Psoas muscle (tissue), 8 donors: ENCODE data around the gene TCEA2. TPM values are rescaled to one million over a fixed set of nuclear protein-coding genes. Genes with fewer than 3 reads are reported as not detected.

ENCODE experiments used
- ATAC-seq, 4 donors: fragments of 200-7000 bp; cut with Tn5 transposase; one replicate each; pipeline ENCODE4 v1.9.1; 2020; ENCODE audit warnings: moderate library complexity in 3 of 4, mild to moderate bottlenecking in 2 of 4
- DNase-seq, 2 donors: peaks; one replicate each; pipeline ENCODE4 v3.0.0-alpha.2; 2020
- H3K27ac ChIP-seq: fragments of 200-600 bp; one replicate; pipeline ENCODE4 v1.8.0; 2022
- H3K27me3 ChIP-seq, 3 donors: fragments of 200-600 bp in 1 of 3; one replicate each; pipeline versions ENCODE4 v1.6.1 to v1.8.0; 2013 to 2022; ENCODE audit warnings: low read length in 2 of 3, mild to moderate bottlenecking in 2 of 3, moderate library complexity in 1 of 3; ENCODE audit not compliant: insufficient read depth in 3 of 3
- H3K36me3 ChIP-seq, 2 donors: fragments of 200-600 bp in 1 of 2; one replicate each; pipeline versions ENCODE4 v1.6.1 to v1.8.0; 2013 to 2022; ENCODE audit warnings: low read depth in 1 of 2, mild to moderate bottlenecking in 1 of 2, moderate library complexity in 1 of 2; ENCODE audit not compliant: insufficient read depth in 1 of 2
- H3K4me1 ChIP-seq: fragments of 200-600 bp; one replicate; pipeline ENCODE4 v1.8.0; 2022
- H3K4me3 ChIP-seq: fragments of 200-600 bp; one replicate; pipeline ENCODE4 v1.8.0; 2022; ENCODE audit warnings: mild to moderate bottlenecking
- H3K9me3 ChIP-seq: fragments of 200-600 bp; one replicate; pipeline ENCODE4 v1.8.0; 2022
- WGBS, 3 donors: extraction: QIAGEN DNeasy Blood & Tissue Kit; methylation state at CpG; one replicate each; pipeline versions ENCODE4 v1.1.6 to v1.1.7; 2013; 5-methylcytosine and 5-hydroxymethylcytosine counted together
- intact Hi-C, 2 donors: fragments of 100-400 bp; cut with DNase I; formaldehyde crosslinking; loops; one replicate each; pipeline versions ENCODE4 v1.11.0 to v1.14.2; 2022
- polyA plus RNA-seq, 3 donors: library from polyadenylated mRNA; stranded (reverse); fragments of 200-250 nt; gene quantifications; one replicate each; pipeline ENCODE4 v1.2.3, GENCODE V29; 2013
- total RNA-seq, 4 donors: library from RNA; stranded (reverse); fragmentation: NEBNext Ultra II Directional in 2 of 4; extraction: Animal tissue kit (Norgen Biotek cat#: 25700) in 2 of 4; gene quantifications; one replicate each; pipeline versions ENCODE4 v1.2.1 to v1.2.4, GENCODE V29; 2021 to 2023
- TF ChIP-seq, protein P1 (sequence below): fragments of 200-600 bp; IDR thresholded peaks from one replicate; pipeline ENCODE4 v1.8.0; 2022; ENCODE audit warnings: antibody characterized with exemption
- donor health status: healthy with polysubstance abuse.
- donor health status: DM: no; HTN: no; CAD: no; lungs with moderate emphysema.
- donor health status: Bipolar disorder and iron deficiency.
- donor health status: healthy.
- donor health status: DM: yes; HTN: yes; CAD: no.
- donor health status: DM: no; HTN: no; CAD: no.
- donor health status: DM: no; HTN: no; CAD: no.
- donor health status: DM: yes; HTN: yes; CAD: no.

The TCEA2 gene
- total and polyA plus RNA-seq, 7 donors = 15.1 to 43.4 (median 30.2) TPM

GRCh38 chr20:64095927-64096326 is 32.9 kb downstream of the TCEA2 start:
- Histone ChIP-seq H3K27me3 (peaks cover 0 to 27% (median 6%) of the 10 kb centered on the region in 3 donors), H3K4me3 (no peak overlapping the region), H3K27ac (no peak overlapping the region), H3K36me3 (no peaks in the 10 kb centered on the region), H3K9me3 (no peaks in the 10 kb centered on the region), H3K4me1 (no peaks in the 10 kb centered on the region)
- ATAC-seq (no peak), DNase-seq (no peak)
- TF ChIP-seq, protein P1, sequence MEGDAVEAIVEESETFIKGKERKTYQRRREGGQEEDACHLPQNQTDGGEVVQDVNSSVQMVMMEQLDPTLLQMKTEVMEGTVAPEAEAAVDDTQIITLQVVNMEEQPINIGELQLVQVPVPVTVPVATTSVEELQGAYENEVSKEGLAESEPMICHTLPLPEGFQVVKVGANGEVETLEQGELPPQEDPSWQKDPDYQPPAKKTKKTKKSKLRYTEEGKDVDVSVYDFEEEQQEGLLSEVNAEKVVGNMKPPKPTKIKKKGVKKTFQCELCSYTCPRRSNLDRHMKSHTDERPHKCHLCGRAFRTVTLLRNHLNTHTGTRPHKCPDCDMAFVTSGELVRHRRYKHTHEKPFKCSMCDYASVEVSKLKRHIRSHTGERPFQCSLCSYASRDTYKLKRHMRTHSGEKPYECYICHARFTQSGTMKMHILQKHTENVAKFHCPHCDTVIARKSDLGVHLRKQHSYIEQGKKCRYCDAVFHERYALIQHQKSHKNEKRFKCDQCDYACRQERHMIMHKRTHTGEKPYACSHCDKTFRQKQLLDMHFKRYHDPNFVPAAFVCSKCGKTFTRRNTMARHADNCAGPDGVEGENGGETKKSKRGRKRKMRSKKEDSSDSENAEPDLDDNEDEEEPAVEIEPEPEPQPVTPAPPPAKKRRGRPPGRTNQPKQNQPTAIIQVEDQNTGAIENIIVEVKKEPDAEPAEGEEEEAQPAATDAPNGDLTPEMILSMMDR = no peak
- intact Hi-C loops = no loop called here
- 82 to 86% (median 84%) methylated on average over 11 of the region's 11 CpGs for WGBS, 3 donors

DNA sequence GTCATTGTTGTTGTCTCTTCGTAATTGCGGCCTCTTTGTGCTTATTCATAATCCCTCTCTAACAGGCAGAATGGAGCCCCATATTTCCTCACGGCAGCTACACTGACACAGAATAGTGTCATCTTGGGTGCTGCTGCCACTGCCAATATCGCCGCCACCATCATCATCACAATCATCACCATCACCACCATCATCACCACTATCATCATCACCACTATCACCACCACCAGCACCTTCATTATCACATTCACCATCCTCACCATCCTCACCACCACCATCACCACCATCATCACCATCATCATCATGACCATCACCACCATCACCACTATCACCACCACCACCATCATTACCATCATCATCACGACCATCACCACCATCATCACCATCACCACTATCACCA is 33.5 kb downstream of the TCEA2 start:
- Histone ChIP-seq H3K4me3 (no peak overlapping the region), H3K27ac (no peak overlapping the region), H3K4me1 (no peaks in the 10 kb centered on the region), H3K9me3 (no peaks in the 10 kb centered on the region), H3K27me3 (peaks cover 0 to 33% (median 8%) of the 10 kb centered on the region in 3 donors), H3K36me3 (no peaks in the 10 kb centered on the region)
- ATAC-seq (no peak), DNase-seq (no peak)
- WGBS, 3 donors = 74 to 82% (median 76%) methylated on average over 6 of the region's 6 CpGs
- TF ChIP-seq, protein P1 = no peak
- intact Hi-C loops = no loop called here

GRCh38 chr20:64098471-64099013 is 35.5 kb downstream of the TCEA2 start:
- H3K36me3 ChIP-seq = no peaks in the 10 kb centered on the region
- intact Hi-C loops = no loop called here
- TF ChIP-seq, protein P1 = no peak
- H3K9me3 ChIP-seq = no peaks in the 10 kb centered on the region
- peaks cover 4% of the 10 kb centered on the region for H3K4me1 ChIP-seq
- DNase-seq (no peak), ATAC-seq (no peak)
- no peak overlapping the region for H3K27ac ChIP-seq
- 86 to 89% (median 87%) methylated on average over 28 of the region's 28 CpGs for WGBS, 3 donors
- no peak overlapping the region for H3K4me3 ChIP-seq
- H3K27me3 ChIP-seq = peaks cover 0 to 53% (median 12%) of the 10 kb centered on the region in 3 donors

GRCh38 chr20:64099086-64099786 is 36.2 kb downstream of the TCEA2 start:
- no peaks in the 10 kb centered on the region for H3K9me3 ChIP-seq

More at GRCh38 chr20:64099086-64099786, 36.2 kb downstream of the TCEA2 start:
- DNase-seq (peak in 1 of 2 donors; percentile 10), ATAC-seq (no peak)
- Histone ChIP-seq H3K4me1 (peaks cover 4% of the 10 kb centered on the region), H3K27me3 (peaks cover 0 to 60% (median 15%) of the 10 kb centered on the region in 3 donors), H3K4me3 (no peak overlapping the region), H3K27ac (no peak overlapping the region), H3K36me3 (no peaks in the 10 kb centered on the region)
- TF ChIP-seq, protein P1 = no peak
- 45 to 50% (median 50%) methylated on average over 19 to 21 of the region's 21 CpGs for WGBS, 3 donors
- intact Hi-C loops = no loop called here
